Right renal cortex interstitium (tissue), 3 donors: ENCODE results near the gene JAZF1. TPM values are rescaled to one million over a fixed set of nuclear protein-coding genes. Genes with fewer than 3 reads are reported as not detected.

Source experiments
- DNase-seq, 3 donors: peaks; one replicate each; pipeline ENCODE4 v3.0.0-alpha.2; 2013; ENCODE audit warnings: low read depth in 3 of 3, low spot score in 2 of 3
- polyA plus RNA-seq, 3 donors: library from polyadenylated mRNA; unstranded; fragments of 120-200 nt; gene quantifications; one replicate each; pipeline ENCODE4 v1.2.1, GENCODE V29; 2013; ENCODE audit not compliant: insufficient read length in 3 of 3

The JAZF1 gene
- polyA plus RNA-seq, 3 donors, result 12.2 to 16.1 (median 14.1) TPM

DNA sequence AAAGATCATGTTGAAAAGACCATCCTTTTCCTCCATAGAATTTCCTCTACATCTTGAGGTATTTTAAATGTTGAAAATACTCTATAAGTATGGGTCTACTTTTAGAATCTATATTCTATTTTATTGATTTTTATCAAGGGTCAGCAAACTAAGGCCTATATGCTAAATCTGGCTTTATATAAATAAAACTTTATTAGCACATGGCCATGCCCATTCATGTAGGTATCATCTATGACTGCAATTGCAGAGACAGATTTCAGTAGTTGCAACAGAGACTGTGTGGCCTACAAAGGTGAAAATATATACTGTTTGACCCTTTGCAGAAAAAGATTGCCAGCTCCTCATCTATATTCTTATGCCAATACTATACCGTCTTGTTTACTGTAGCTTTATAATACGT lies 367.9 kb downstream of the JAZF1 start:
- DNase-seq, result no peak

DNA sequence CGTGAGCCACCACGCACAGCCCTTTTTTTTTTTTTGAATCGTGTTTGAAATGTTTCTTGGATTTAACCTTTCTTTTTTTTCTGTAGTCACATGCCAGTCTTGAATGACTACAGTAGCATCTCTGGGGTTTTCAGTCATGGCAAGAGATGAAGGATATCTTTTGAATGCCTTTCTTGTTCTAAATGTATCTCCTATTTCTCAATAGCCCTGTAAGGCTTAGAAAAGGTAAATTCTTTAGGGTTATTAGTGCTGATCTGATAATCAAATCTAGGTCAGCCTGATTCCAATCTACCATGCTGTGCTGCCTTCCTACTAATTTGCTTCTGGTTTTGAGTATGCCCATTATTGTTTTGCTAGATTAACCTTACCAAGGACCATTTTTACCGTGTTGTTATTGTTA lies 370.4 kb downstream of the JAZF1 start:
- no peak for DNase-seq

DNA sequence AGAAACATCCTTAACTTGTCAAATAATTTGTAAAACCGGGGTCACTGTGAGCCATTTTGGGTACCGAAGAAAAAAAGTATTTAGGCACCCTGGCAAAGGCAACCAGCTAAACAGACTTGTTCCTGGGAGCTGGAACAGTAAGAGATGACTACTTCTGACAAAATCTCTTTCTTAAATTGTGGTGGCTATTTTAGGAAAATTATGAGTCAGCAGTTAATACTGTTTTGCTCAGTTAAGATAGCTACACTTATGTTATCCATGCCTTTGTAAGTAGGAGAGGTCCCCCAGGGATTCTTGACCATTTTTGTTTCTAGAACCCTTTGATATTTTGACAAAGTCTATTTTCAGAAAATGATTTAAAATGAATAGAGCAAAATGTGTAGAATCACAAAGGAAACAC lies 372.0 kb downstream of the JAZF1 start:
- no peak for DNase-seq

DNA sequence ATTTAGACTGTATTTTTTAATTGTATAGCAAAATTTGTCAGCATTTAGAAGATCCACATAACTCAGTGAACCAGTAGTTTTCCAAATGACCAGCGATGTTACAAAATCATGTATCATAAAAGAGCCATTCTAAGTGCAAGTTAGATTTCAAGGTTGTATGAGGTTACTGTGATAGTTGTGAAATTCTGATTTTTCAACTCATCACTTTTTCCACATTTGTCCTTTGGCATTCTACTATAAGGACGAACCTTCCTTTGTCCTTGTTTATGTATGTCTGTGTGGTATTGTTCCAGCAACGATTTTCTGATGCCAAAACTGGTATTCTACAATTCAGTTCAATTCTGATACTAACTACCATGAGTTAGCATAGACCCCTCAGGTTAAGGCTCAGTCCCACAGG lies 376.5 kb downstream of the JAZF1 start:
- no peak for DNase-seq

DNA sequence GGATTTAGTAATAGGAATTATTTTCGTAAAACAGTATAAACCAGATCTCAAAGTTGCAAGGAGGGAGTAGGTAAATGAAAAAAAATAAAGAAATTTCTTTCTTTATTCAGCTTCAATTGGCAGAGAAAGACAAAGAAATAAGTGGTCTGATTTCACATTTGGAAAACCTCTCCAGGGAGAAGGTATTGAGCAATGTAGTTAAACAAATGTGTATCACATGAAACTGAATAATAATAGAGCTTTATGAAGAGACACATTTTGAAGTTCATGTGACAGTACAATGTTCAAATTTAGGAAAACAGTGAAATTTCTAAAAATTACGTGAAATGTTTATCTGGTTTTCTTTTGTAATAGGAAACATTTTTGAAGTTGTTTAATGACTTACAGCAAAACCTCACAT lies 377.6 kb downstream of the JAZF1 start:
- no peak for DNase-seq

DNA sequence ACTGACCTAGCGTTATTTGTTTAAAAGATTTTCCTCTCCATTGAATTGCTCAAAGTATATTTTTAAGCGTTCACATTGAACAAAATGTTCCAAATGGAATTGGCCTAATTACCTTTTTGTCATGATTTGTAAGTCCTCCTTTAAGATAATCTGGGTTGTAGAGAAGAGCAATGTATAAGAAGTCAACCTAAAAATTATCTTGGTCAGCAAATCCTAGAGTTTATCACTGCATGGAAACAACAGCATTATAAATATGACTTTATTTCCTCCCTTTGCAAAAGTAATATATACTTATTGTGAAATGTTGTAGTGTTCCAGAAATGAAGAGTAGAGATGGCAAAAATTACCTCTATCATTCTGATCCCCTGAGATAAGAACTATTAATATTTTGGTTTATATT lies 381.4 kb downstream of the JAZF1 start:
- no peak for DNase-seq

DNA sequence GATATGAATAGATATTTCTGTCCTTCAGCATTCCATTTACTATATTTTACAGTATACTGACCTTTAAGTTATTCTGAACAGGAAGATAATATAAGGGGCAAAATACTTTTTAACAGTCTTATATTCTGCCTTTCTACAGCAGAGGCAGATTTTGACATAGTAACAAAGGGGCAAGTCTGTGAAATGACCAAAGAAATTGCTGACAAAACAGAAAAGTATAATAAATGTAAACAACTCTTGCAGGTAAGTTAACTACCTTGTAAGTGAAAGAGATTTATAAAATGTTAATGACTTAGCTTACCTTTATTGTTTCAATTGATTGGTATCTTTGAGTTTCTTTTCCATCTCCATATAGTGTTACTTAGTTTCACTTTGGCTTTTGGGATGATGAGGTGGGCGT lies 384.6 kb downstream of the JAZF1 start:
- DNase-seq, result no peak

DNA sequence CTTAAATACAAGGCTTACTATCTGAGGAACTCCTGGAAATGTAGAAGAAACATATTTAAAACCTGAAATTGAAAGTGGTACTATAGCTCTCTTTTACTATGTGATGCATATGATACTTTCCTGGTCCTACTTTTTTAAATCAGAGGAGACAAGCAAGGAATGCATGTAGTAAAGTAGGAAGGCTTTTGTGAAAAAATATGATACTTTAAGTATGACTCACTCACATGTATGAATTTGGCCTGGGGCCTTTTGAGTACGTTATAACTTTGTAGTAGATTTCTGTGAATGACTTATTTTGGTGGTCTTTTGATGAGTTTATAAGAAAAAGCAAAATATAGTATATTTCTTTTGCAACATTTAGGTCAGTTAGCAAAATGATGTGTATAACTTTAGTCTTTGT lies 386.8 kb downstream of the JAZF1 start:
- no peak for DNase-seq

DNA sequence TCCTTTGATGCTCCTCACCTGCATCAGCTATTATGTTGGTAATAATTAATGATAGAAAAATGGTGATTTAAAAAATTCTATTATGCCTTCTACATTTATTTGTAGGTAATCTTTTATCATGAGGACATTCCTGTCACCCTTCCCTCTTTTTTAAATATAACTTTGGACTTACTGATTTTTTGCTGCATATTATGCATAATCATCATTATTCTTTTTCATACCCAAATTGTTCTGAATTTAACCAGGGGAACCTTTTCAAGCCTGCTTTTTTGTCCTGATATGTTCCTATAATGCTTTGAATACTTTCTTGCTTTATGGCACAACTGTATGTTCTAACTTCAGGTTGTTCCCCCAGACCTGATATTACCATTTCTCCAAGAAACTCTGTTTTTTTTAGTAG lies 392.2 kb downstream of the JAZF1 start:
- DNase-seq, result no peak

DNA sequence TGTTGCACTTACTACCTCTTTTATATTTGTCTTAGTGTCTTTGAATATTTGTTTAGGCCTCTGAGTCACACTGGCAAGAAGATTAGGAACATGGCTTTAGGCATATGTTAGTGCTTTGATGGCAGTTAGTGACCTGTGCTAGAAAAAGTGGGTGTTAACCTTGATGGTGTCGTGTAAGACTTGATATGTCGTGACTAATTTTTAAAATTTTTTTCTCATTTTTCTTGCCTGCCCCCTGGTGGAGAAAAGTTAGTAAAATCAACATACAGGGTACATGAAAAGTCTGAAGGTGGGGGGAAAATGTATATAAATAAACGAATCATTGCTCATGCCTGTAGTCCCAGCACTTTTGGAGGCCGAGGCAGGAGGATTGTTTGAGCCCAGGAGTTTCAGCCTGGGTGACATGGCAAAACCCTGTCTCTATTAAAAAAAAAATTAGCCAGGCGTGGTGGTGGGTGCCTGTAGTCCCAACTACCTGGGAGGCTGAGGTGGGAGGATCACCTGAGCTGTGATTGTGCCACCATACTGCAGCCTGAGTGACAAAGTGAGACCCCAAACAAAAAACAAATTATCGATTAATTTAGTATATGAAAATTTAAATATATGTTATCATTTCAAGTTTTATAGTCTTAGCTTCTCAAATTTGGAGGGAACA lies 396.1 kb downstream of the JAZF1 start:
- peak in 1 of 3 donors; percentile 23 for DNase-seq

DNA sequence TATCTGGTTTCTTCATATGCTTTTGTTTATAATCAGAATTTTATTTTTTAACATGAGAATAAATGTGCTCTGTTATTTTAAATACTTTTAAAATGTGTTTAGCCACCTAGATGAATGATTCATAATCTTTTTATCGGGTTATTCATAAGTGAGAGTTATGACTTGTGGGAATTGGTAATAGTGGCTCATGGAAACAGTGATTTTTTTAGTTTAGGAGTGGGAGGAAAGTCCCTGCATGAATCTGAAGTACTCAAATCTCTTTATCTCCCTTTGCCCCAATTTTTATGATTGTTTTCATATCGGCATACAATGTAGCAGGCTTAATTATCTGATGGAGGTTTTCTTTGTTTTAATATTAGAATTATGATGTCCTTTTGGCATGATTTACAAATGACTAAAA lies 397.7 kb downstream of the JAZF1 start:
- no peak for DNase-seq

DNA sequence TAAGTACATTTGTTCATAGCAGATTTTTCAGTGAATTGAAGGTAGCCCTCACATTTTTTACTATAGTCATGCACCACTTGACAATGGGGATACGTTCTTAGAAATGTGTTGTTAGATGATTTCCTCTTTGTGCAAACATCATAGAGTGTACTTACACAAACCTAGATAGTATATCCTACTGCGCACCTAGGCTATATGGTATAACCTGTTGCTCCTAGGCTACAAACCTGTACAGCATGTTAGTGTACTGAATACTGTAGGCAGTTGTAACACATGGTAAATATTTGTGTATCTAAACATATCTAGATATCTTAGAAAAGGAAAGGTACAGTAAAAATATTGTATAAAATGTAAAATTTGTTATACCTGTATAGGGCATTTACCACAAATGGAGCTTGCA lies 399.4 kb downstream of the JAZF1 start:
- no peak for DNase-seq

Other genes starting within 250 kb of the JAZF1 start
- 10 to 100 TPM in 1 of 3 donors, 1 to 10 TPM in 2; 6.3 to 12.2 (median 7.7) TPM for gene CREB5, start 231.7 kb upstream of the JAZF1 start, polyA plus RNA-seq